ENCODE data around the gene CCRL2. TPM values are rescaled to one million over a fixed set of nuclear protein-coding genes. Genes with fewer than 3 reads are reported as not detected.

Gene CCRL2
- total and polyA plus RNA-seq, 2 donors (not counting 1 experiment from before 2014, with no cell fraction given) = 0.33 to 3.7 TPM

DNA sequence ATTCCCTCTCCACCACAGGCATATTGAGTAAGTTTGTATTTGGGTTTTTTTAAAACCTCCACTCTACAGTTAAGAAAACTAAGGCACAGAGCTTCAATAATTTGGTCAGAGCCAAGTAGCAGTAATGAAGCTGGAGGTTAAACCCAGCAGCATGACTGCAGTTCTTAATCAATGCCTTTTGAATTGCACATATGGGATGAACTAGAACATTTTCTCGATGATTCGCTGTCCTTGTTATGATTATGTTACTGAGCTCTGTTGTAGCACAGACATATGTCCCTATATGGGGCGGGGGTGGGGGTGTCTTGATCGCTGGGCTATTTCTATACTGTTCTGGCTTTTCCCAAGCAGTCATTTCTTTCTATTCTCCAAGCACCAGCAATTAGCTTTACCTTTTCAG lies 37.9 kb upstream of the CCRL2 start:
- Histone ChIP-seq H3K79me2 (ENCODE audit: control insufficient read depth, insufficient read depth, low read length) (no peaks in the 10 kb centered on the region), H3K27me3 (ENCODE audit: control insufficient read depth, insufficient read depth, low read length) (peaks cover 10% of the 10 kb centered on the region), H3K27ac (ENCODE audit: insufficient read depth, low read length) (no peak overlapping the region), H2AFZ (ENCODE audit: low read length) (no peak overlapping the region), H3K4me3 (replicated peaks in 1 of 4; ENCODE audit: control extremely low read depth in 1 of 4, insufficient read depth in 1 of 4, low read depth in 3 of 4, low read length in 4 of 4) (no peak overlapping the region), H3K36me3 (ENCODE audit: control insufficient read depth, insufficient read depth, low read length) (no peaks in the 10 kb centered on the region), H4K20me1 (ENCODE audit: control insufficient read depth, extremely low read depth, insufficient read depth, low read length) (no peaks in the 10 kb centered on the region), H3K4me1 (ENCODE audit: control insufficient read depth, extremely low read depth, insufficient read depth, low read length) (no peaks in the 10 kb centered on the region), H3K4me2 (ENCODE audit: extremely low read depth, insufficient read depth, low read length) (no peak overlapping the region), H3K9ac (ENCODE audit: insufficient read depth, low read length) (no peak overlapping the region), H3K9me3 (ENCODE audit: control insufficient read depth, insufficient read depth, low read depth, low read length) (no peaks in the 10 kb centered on the region)
- TF ChIP-seq CTCF (conservative IDR thresholded peaks at IDR 0.05 in 1 of 2, IDR thresholded peaks at IDR 0.05 in 1 of 2; ENCODE audit: low read depth in 1 of 2, low read length in 2 of 2) (no peak), EZH2 (IDR thresholded peaks at IDR 0.05; ENCODE audit: low read length, missing control alignments) (no peak)
- no peak for DNase-seq (ENCODE audit: low read depth in 2 of 2)

- no peaks in the 10 kb centered on the region for H3K79me2 ChIP-seq (ENCODE audit: control insufficient read depth, insufficient read depth, low read length)
- H3K4me3 ChIP-seq (replicated peaks in 1 of 4; ENCODE audit: control extremely low read depth in 1 of 4, insufficient read depth in 1 of 4, low read depth in 3 of 4, low read length in 4 of 4) = no peak overlapping the region
- TF ChIP-seq EZH2 (IDR thresholded peaks at IDR 0.05; ENCODE audit: low read length, missing control alignments) (no peak), CTCF (conservative IDR thresholded peaks at IDR 0.05 in 1 of 2, IDR thresholded peaks at IDR 0.05 in 1 of 2; ENCODE audit: low read depth in 1 of 2, low read length in 2 of 2) (no peak)
- no peak overlapping the region for H2AFZ ChIP-seq (ENCODE audit: low read length)
- peaks cover 16% of the 10 kb centered on the region for H3K27me3 ChIP-seq (ENCODE audit: control insufficient read depth, insufficient read depth, low read length)
- no peak overlapping the region for H3K4me2 ChIP-seq (ENCODE audit: extremely low read depth, insufficient read depth, low read length)
- H3K36me3 ChIP-seq (ENCODE audit: control insufficient read depth, insufficient read depth, low read length) = no peaks in the 10 kb centered on the region
- H3K27ac ChIP-seq (ENCODE audit: insufficient read depth, low read length) = no peak overlapping the region
- H3K9me3 ChIP-seq (ENCODE audit: control insufficient read depth, insufficient read depth, low read depth, low read length) = no peaks in the 10 kb centered on the region
- no peak for DNase-seq (ENCODE audit: low read depth in 2 of 2)
- no peaks in the 10 kb centered on the region for H3K4me1 ChIP-seq (ENCODE audit: control insufficient read depth, extremely low read depth, insufficient read depth, low read length)
- no peaks in the 10 kb centered on the region for H4K20me1 ChIP-seq (ENCODE audit: control insufficient read depth, extremely low read depth, insufficient read depth, low read length)
- no peak overlapping the region for H3K9ac ChIP-seq (ENCODE audit: insufficient read depth, low read length)
These were observed 37.4 kb upstream of the CCRL2 start for GRCh38 chr3:46369675-46370132.

GRCh38 chr3:46370839-46371518 lies 36.1 kb upstream of the CCRL2 start, which contains the start of gene CCR5:
Gene CCR5 (plus strand): TSS chr3:46370946. CDS start chr3:46372903, 1,957 bp downstream.
- no peaks in the 10 kb centered on the region for H3K36me3 ChIP-seq (ENCODE audit: control insufficient read depth, insufficient read depth, low read length)
- TF ChIP-seq EZH2 (IDR thresholded peaks at IDR 0.05; ENCODE audit: low read length, missing control alignments) = no peak
- TF ChIP-seq CTCF (conservative IDR thresholded peaks at IDR 0.05 in 1 of 2, IDR thresholded peaks at IDR 0.05 in 1 of 2; ENCODE audit: low read depth in 1 of 2, low read length in 2 of 2) = no peak
- H3K9me3 ChIP-seq (ENCODE audit: control insufficient read depth, insufficient read depth, low read depth, low read length) = no peaks in the 10 kb centered on the region
- DNase-seq (ENCODE audit: low read depth in 2 of 2) = peak in 1 of 2 donors; percentile 23
- no peaks in the 10 kb centered on the region for H4K20me1 ChIP-seq (ENCODE audit: control insufficient read depth, extremely low read depth, insufficient read depth, low read length)
- no peaks in the 10 kb centered on the region for H3K4me1 ChIP-seq (ENCODE audit: control insufficient read depth, extremely low read depth, insufficient read depth, low read length)
- no peak within 1 kb of the TSS for H3K4me2 ChIP-seq (ENCODE audit: extremely low read depth, insufficient read depth, low read length)
- H3K79me2 ChIP-seq (ENCODE audit: control insufficient read depth, insufficient read depth, low read length) = no peaks in the 10 kb centered on the region
- H3K4me3 ChIP-seq (replicated peaks in 1 of 4; ENCODE audit: control extremely low read depth in 1 of 4, insufficient read depth in 1 of 4, low read depth in 3 of 4, low read length in 4 of 4) = no peak within 1 kb of the TSS
- H3K9ac ChIP-seq (ENCODE audit: insufficient read depth, low read length) = no peak within 1 kb of the TSS
- peaks cover 21% of the 10 kb centered on the region for H3K27me3 ChIP-seq (ENCODE audit: control insufficient read depth, insufficient read depth, low read length)
- no peak within 1 kb of the TSS for H3K27ac ChIP-seq (ENCODE audit: insufficient read depth, low read length)
- H2AFZ ChIP-seq (ENCODE audit: low read length) = no peak within 1 kb of the TSS
